Thyroid gland (tissue), 4 donors: Measurements from ENCODE around the gene PRM1.

Source experiments
- CTCF ChIP-seq, 6 experiments: fragments of 200-600 bp in 3 of 6; fragments of 450-650 bp in 3 of 6; sonication (generic) in 3 of 6; IDR thresholded peaks; one replicate each; pipeline ENCODE4 v1.5.1; 2016 to 2019; ENCODE audit warnings: antibody characterized with exemption in 6 of 6, mild to moderate bottlenecking in 2 of 6, inconsistent platforms in 1 of 6, moderate library complexity in 1 of 6
- POLR2A ChIP-seq, 2 donors: fragments of 450-650 bp; IDR thresholded peaks; one replicate each; pipeline ENCODE4 v1.6.1; 2017; ENCODE audit warnings: antibody characterized with exemption in 2 of 2, mild to moderate bottlenecking in 2 of 2, moderate library complexity in 1 of 2

- no peak for TF ChIP-seq POLR2A (IDR thresholded peaks at IDR 0.05)
- no peak for TF ChIP-seq CTCF (IDR thresholded peaks at IDR 0.05)
Observed at GRCh38 chr16:11323551-11324336, 42.6 kb upstream of the PRM1 start.
